Measurements from ENCODE around the gene ZNF200.

DNA sequence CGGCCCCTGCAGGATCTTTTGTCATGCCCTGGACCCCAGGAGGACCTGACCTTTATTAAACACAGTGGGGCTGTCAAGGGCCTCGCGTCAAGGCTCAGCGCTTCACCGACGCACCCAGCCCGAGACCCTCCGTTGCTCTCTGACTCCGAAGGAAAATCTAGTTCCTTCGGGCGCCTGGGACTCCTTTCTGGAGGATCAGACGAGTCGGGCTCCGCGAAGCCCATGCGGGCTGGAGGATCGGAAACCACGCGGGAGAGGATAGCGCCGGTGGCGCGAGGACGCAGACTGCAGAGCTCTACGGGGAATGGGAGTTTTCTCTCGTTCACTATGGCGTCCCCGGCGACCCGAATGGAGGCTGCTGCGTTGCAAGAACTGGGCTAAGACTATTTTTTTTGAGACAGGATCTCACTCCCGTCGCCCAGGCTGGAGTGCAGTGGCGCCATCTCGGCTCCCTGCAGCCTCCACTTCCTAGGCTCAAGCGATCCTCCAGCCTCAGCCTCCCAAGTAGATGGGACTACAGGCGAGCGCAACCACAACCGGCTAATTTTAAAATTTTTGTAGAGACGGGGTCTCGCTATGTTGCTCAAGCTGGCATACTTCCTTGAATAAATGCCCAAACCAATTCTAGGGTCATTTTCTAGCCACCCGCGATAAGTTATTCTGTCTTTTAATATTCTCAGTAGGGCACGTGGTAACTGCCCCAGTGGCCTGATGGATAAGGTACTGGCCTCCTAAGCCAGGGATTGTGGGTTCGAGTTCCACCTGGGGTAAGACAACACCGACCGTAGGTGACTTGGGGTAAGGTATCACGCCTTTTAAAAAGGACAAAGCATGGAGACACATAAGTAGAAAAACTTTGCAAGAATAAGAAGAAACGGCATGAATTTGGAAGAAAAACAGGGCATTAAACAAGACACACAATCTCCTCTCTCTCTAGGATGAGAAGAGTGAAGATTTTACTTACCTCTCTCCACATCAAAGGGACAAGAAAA lies 41.4 kb downstream of the ZNF200 start:
- TF ChIP-seq, protein P1, sequence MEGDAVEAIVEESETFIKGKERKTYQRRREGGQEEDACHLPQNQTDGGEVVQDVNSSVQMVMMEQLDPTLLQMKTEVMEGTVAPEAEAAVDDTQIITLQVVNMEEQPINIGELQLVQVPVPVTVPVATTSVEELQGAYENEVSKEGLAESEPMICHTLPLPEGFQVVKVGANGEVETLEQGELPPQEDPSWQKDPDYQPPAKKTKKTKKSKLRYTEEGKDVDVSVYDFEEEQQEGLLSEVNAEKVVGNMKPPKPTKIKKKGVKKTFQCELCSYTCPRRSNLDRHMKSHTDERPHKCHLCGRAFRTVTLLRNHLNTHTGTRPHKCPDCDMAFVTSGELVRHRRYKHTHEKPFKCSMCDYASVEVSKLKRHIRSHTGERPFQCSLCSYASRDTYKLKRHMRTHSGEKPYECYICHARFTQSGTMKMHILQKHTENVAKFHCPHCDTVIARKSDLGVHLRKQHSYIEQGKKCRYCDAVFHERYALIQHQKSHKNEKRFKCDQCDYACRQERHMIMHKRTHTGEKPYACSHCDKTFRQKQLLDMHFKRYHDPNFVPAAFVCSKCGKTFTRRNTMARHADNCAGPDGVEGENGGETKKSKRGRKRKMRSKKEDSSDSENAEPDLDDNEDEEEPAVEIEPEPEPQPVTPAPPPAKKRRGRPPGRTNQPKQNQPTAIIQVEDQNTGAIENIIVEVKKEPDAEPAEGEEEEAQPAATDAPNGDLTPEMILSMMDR (IDR thresholded peaks at IDR 0.05; ENCODE audit: low read depth, low read length, missing input control) = no peak
- TF ChIP-seq, protein P2, sequence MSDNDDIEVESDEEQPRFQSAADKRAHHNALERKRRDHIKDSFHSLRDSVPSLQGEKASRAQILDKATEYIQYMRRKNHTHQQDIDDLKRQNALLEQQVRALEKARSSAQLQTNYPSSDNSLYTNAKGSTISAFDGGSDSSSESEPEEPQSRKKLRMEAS (IDR thresholded peaks at IDR 0.05) = no peak
- no peak for TF ChIP-seq RXRA (IDR thresholded peaks at IDR 0.05)
- no peak for TF ChIP-seq RAD21 (IDR thresholded peaks at IDR 0.05)
